Neural progenitor cell (in vitro differentiated cells): ENCODE measurements around the gene ARPP21.

Experiments
- CTCF ChIP-seq: fragments of 200-600 bp; sonication (generic); IDR thresholded peaks from 2 replicates; pipeline ENCODE4 v1.5.1; 2017; ENCODE audit warnings: antibody characterized with exemption, mild to moderate bottlenecking
- EZH2 ChIP-seq: fragments of 200-600 bp; sonication (generic); IDR thresholded peaks from 2 replicates; pipeline ENCODE4 v1.6.1; 2017; ENCODE audit warnings: antibody characterized with exemption, mild to moderate bottlenecking, moderate library complexity
- EZH2phosphoT487 ChIP-seq: fragments of 200-600 bp; sonication (generic); IDR thresholded peaks from 2 replicates; pipeline ENCODE4 v1.6.1; 2017; ENCODE audit warnings: antibody characterized with exemption

GRCh38 chr3:35760146-35760545, 120.8 kb downstream of the ARPP21 start:
- no peak for TF ChIP-seq EZH2
- TF ChIP-seq CTCF: no peak
- no peak for TF ChIP-seq EZH2phosphoT487
